Epithelial cell of esophagus (primary cell): ENCODE data around the gene LRRC59.

Source experiments
- DNase-seq: peaks from one replicate; pipeline ENCODE4 v3.0.0; 2010; ENCODE audit warnings: low read depth
- H3K4me3 ChIP-seq: 2 replicates; pipeline ENCODE4 v1.5.1; 2011; ENCODE audit warnings: mild to moderate bottlenecking, low read length, control low read depth
- CTCF ChIP-seq: IDR thresholded peaks from 2 replicates; pipeline ENCODE4 v1.5.1; 2011; ENCODE audit warnings: low read depth, mild to moderate bottlenecking, low read length, control low read depth, inconsistent platforms; ENCODE audit not compliant: insufficient read depth; ENCODE audit errors: missing control alignments

Gene LRRC59

GRCh38 chr17:50393700-50394099 lies 3.6 kb downstream of the LRRC59 start:
- TF ChIP-seq CTCF, result no peak
- DNase-seq, result no peak
- no peak overlapping the region for H3K4me3 ChIP-seq

GRCh38 chr17:50392621-50393020 lies 4.7 kb downstream of the LRRC59 start:
- no peak for DNase-seq
- no peak overlapping the region for H3K4me3 ChIP-seq
- no peak for TF ChIP-seq CTCF

GRCh38 chr17:50389534-50389933 lies 7.8 kb downstream of the LRRC59 start:
- H3K4me3 ChIP-seq, result no peak overlapping the region
- TF ChIP-seq CTCF, result no peak
- no peak for DNase-seq

GRCh38 chr17:50388728-50389127 lies 8.6 kb downstream of the LRRC59 start:
- no peak for DNase-seq
- TF ChIP-seq CTCF, result no peak
- H3K4me3 ChIP-seq, result no peak overlapping the region

GRCh38 chr17:50386510-50386909 lies 10.8 kb downstream of the LRRC59 start:
- no peak for DNase-seq
- TF ChIP-seq CTCF, result no peak
- H3K4me3 ChIP-seq, result no peak overlapping the region

- no peak for TF ChIP-seq CTCF
- no peak for DNase-seq
- H3K4me3 ChIP-seq, result no peak overlapping the region
Observed at GRCh38 chr17:50382931-50383330, 14.4 kb downstream of the LRRC59 start.

GRCh38 chr17:50381920-50382319 lies 15.4 kb downstream of the LRRC59 start:
- DNase-seq, result no peak
- no peak for TF ChIP-seq CTCF

More at GRCh38 chr17:50381920-50382319, 15.4 kb downstream of the LRRC59 start:
- no peak overlapping the region for H3K4me3 ChIP-seq
